HEK293 (cell line): ENCODE measurements around the gene IL17REL.

Source experiments
- CTCF ChIA-PET: fragments of 350-600 bp; formaldehyde crosslinking; extraction: SDS; loops from one replicate; lab custom pipeline; 2021; ENCODE audit warnings: antibody characterized with exemption; lab: Yijun Ruan, JAX
- POLR2A ChIA-PET: fragments of 300-600 bp; formaldehyde crosslinking; extraction: SDS; loops from one replicate; lab custom pipeline; 2020; ENCODE audit warnings: antibody characterized with exemption, inconsistent platforms; lab: Yijun Ruan, JAX
- H3K27ac ChIP-seq: fragments of 200-500 bp; sonication (Bioruptor generic); 2 replicates; pipeline ENCODE4 v1.5.1; 2014; ENCODE audit warnings: low read depth, low read length, control low read depth, inconsistent platforms; ENCODE audit errors: extremely low read depth
- H3K36me3 ChIP-seq, 2 experiments: fragments of 200-500 bp in 1 of 2; sonication (Bioruptor generic) in 1 of 2; 1 replicate in 1 of 2; 2 replicates in 1 of 2; pipeline ENCODE4 v1.5.1; 2014 to 2017; ENCODE audit warnings: inconsistent platforms in 2 of 2, low read length in 2 of 2; ENCODE audit not compliant: control insufficient read depth in 2 of 2, insufficient read depth in 1 of 2
- H3K4me1 ChIP-seq: fragments of 200-500 bp; sonication (Bioruptor generic); 2 replicates; pipeline ENCODE4 v1.5.1; 2014; ENCODE audit warnings: mild to moderate bottlenecking, low read length, inconsistent platforms; ENCODE audit not compliant: control insufficient read depth, insufficient read depth
- H3K4me3 ChIP-seq: 2 replicates; pipeline ENCODE4 v1.5.1; 2011; ENCODE audit warnings: low read depth, mild to moderate bottlenecking, control low read depth, low read length, moderate library complexity
- H3K9me3 ChIP-seq: fragments of 200-500 bp; sonication (Bioruptor generic); 2 replicates; pipeline ENCODE4 v1.5.1; 2014; ENCODE audit warnings: low read depth, low read length, inconsistent platforms; ENCODE audit not compliant: control insufficient read depth, insufficient read depth
- EGR2 ChIP-seq: fragments of 450-650 bp; formaldehyde crosslinking; IDR thresholded peaks from 2 replicates; pipeline ENCODE4 v1.5.1; 2016; ENCODE audit warnings: low read depth, missing biosample characterization, missing genetic modification characterization
- GLIS2 ChIP-seq: fragments of 450-650 bp; formaldehyde crosslinking; IDR thresholded peaks from 2 replicates; pipeline ENCODE4 v1.5.1; 2016; ENCODE audit warnings: missing biosample characterization, missing genetic modification characterization
- HOXC10 ChIP-seq: sonication (generic); formaldehyde crosslinking; IDR thresholded peaks from 2 replicates; pipeline ENCODE4 v1.8.1; 2023; ENCODE audit warnings: mild to moderate bottlenecking, missing genetic modification reagents
- REPIN1 ChIP-seq: fragments of 450-650 bp; formaldehyde crosslinking; IDR thresholded peaks from 2 replicates; pipeline ENCODE4 v1.5.1; 2017; ENCODE audit warnings: missing biosample characterization, missing genetic modification characterization, low read depth
- ZBTB21 ChIP-seq: fragments of 450-650 bp; formaldehyde crosslinking; IDR thresholded peaks from 2 replicates; pipeline ENCODE4 v1.5.1; 2017; ENCODE audit warnings: missing biosample characterization, missing genetic modification characterization
- ZFHX2 ChIP-seq: fragments of 450-650 bp; formaldehyde crosslinking; conservative IDR thresholded peaks from 2 replicates; pipeline ENCODE4 v1.5.1; 2016; ENCODE audit warnings: missing biosample characterization, missing genetic modification characterization
- ZIC2 ChIP-seq: fragments of 450-650 bp; formaldehyde crosslinking; IDR thresholded peaks from 2 replicates; pipeline ENCODE4 v1.5.1; 2016; ENCODE audit warnings: missing biosample characterization, missing genetic modification characterization
- ZNF138 ChIP-seq: fragments of 450-650 bp; formaldehyde crosslinking; IDR thresholded peaks from 2 replicates; pipeline ENCODE4 v1.5.1; 2016; ENCODE audit warnings: missing biosample characterization, missing genetic modification characterization, borderline replicate concordance
- ZNF174 ChIP-seq: fragments of 450-650 bp; formaldehyde crosslinking; IDR thresholded peaks from 2 replicates; pipeline ENCODE4 v1.5.0; 2017; ENCODE audit warnings: missing biosample characterization, mild to moderate bottlenecking, missing genetic modification characterization
- ZNF184 ChIP-seq: fragments of 450-650 bp; IDR thresholded peaks from 2 replicates; pipeline ENCODE4 v1.5.1; 2018; ENCODE audit warnings: missing biosample characterization, mild to moderate bottlenecking, missing genetic modification characterization
- ZNF202 ChIP-seq: fragments of 450-650 bp; formaldehyde crosslinking; IDR thresholded peaks from 2 replicates; pipeline ENCODE4 v1.5.1; 2016; ENCODE audit warnings: missing biosample characterization, missing genetic modification characterization, borderline replicate concordance
- ZNF239 ChIP-seq: fragments of 450-650 bp; formaldehyde crosslinking; IDR thresholded peaks from 2 replicates; pipeline ENCODE4 v1.5.1; 2016; ENCODE audit warnings: missing biosample characterization, missing genetic modification characterization
- ZNF391 ChIP-seq: fragments of 450-650 bp; formaldehyde crosslinking; IDR thresholded peaks from 2 replicates; pipeline ENCODE4 v1.5.1; 2016; ENCODE audit warnings: low read depth, missing biosample characterization, missing genetic modification characterization, borderline replicate concordance
- ZNF423 ChIP-seq: fragments of 450-650 bp; formaldehyde crosslinking; IDR thresholded peaks from 2 replicates; pipeline ENCODE4 v1.5.1; 2016; ENCODE audit warnings: missing biosample characterization, missing genetic modification characterization
- ZNF501 ChIP-seq: fragments of 450-650 bp; formaldehyde crosslinking; IDR thresholded peaks from 2 replicates; pipeline ENCODE4 v1.5.1; 2016; ENCODE audit warnings: missing biosample characterization, missing genetic modification characterization
- ZNF600 ChIP-seq: fragments of 450-650 bp; formaldehyde crosslinking; IDR thresholded peaks from 2 replicates; pipeline ENCODE4 v1.5.1; 2016; ENCODE audit warnings: missing biosample characterization, missing genetic modification characterization
- ZNF654 ChIP-seq: fragments of 450-650 bp; formaldehyde crosslinking; IDR thresholded peaks from 2 replicates; pipeline ENCODE4 v1.5.1; 2016; ENCODE audit warnings: low read depth, missing biosample characterization, missing genetic modification characterization
- ZNF677 ChIP-seq: fragments of 450-650 bp; IDR thresholded peaks from 2 replicates; pipeline ENCODE4 v1.5.0; 2018; ENCODE audit warnings: missing biosample characterization, mild to moderate bottlenecking, missing genetic modification characterization, moderate library complexity
- ZNF76 ChIP-seq: fragments of 450-650 bp; formaldehyde crosslinking; IDR thresholded peaks from 2 replicates; pipeline ENCODE4; 2016; ENCODE audit warnings: low read depth, missing biosample characterization, missing genetic modification characterization, borderline replicate concordance
- ZNF768 ChIP-seq: fragments of 450-650 bp; formaldehyde crosslinking; IDR thresholded peaks from 2 replicates; pipeline ENCODE4 v1.5.1; 2018; ENCODE audit warnings: missing biosample characterization, mild to moderate bottlenecking, missing genetic modification characterization
- ZNF837 ChIP-seq: fragments of 450-650 bp; formaldehyde crosslinking; IDR thresholded peaks from 2 replicates; pipeline ENCODE4 v1.5.1; 2016; ENCODE audit warnings: missing biosample characterization, missing genetic modification characterization
- TF ChIP-seq, protein P1 (sequence below): fragments of 450-650 bp; IDR thresholded peaks from 2 replicates; pipeline ENCODE4 v1.5.1; 2018; ENCODE audit warnings: missing biosample characterization, mild to moderate bottlenecking, missing genetic modification characterization
- TF ChIP-seq, protein P2 (sequence below): fragments of 450-650 bp; formaldehyde crosslinking; IDR thresholded peaks from 2 replicates; pipeline ENCODE4 v1.5.1; 2016; ENCODE audit warnings: missing biosample characterization, missing genetic modification characterization
- TF ChIP-seq, protein P3 (sequence below): fragments of 450-650 bp; formaldehyde crosslinking; IDR thresholded peaks from 2 replicates; pipeline ENCODE4 v1.5.1; 2016; ENCODE audit warnings: missing biosample characterization, missing genetic modification characterization, low read depth

IL17REL gene

DNA sequence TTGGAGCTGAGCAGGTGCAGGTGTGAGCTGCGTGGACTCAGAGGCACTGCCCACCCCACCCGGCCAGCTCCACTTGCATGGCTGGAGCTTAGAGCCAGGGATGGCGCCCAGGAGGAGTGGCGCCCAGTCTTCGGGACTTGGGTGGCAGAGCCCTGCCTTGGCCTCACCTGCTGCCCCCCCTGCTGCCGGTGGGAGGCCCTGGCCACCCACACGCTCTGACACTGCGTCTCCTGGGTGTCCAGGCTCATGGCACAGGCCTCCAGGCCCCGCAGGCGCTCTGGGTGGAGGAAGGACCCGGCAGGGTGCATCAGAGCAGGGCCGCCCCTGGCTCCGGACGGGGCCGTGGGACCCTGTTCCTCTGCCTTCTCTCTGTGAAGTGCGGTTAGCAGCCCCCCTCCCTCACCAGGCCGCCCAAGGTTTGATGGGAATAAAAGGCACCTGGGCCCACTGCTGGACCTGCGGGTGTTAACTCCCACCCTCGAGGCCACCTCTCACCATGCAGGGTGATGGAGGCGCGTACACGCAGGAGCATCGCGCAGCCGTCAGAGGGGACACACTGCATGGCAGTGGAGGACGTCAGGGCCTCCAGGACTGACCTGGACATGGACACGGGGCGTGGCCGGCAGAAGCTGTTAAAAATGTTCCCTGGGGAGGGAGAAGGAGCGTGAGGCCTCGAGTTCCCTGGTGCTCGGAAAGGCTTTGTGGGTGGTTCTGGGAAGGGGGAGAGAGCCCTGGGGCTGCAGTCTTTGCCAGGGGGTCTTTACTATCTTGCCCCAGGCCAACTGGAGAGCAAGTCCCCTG lies 11.8 kb downstream of the IL17REL start:
- H3K4me1 ChIP-seq = no peaks in the 10 kb centered on the region
- no peaks in the 10 kb centered on the region for H3K9me3 ChIP-seq
- CTCF ChIA-PET = interaction anchor here (0.6 to 1.0 kb wide), 2 partner anchors 29 to 639 kb away, joined by 3 read pairs; no protein-coding TSS in a partner anchor
- POLR2A ChIA-PET = no interaction called here
- 0 out of 2 replicates have a peak, but pooled peaks have one; percentile 6 for TF ChIP-seq ZIC2 (tag by site-specific recombination)
- peak; percentile 21 for TF ChIP-seq EGR2 (tag by site-specific recombination)
- TF ChIP-seq ZFHX2 = 0 out of 2 replicates have a peak, but pooled peaks have one; percentile 18
- TF ChIP-seq ZNF501 (tag by site-specific recombination) = no peak
- no peak for TF ChIP-seq ZNF423
- no peak overlapping the region for H3K27ac ChIP-seq
- no peak overlapping the region for H3K4me3 ChIP-seq
- no peaks in the 10 kb centered on the region for H3K36me3 ChIP-seq

DNA sequence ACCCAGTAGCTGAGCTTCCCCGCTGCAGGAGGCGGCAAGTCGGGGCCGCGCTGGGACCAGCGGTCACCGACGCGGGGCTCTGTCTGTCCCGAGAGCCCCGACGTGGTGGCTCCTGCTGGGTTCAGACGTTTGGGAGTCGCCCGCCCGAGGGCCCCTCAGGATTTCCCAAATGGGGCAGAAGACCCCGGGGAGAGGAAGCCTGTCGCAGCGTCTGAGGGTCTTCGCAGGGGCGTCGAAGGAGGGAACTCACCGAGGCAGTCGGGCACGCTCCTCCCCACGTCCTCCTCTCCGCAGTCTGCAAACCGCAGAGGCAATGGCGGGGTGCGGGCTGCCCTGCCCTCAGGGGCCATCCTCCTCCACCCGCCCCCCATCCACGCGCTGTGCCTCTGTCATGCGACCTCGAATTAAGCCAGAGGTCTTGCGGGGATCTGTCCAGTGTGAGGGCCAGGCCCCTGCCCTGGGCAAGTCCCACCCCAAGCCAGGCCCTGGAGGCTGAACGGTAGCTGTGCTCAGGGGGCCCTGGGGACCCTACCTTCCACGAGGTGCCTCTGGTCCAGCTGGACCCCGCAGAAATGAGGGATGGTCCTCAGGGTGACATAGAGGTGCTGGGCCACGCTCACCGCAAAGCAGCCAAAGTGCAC lies 12.5 kb downstream of the IL17REL start:
- Histone ChIP-seq H3K27ac (no peak overlapping the region), H3K4me1 (no peaks in the 10 kb centered on the region), H3K4me3 (no peak overlapping the region), H3K36me3 (no peaks in the 10 kb centered on the region), H3K9me3 (no peaks in the 10 kb centered on the region)
- TF ChIP-seq REPIN1 (no peak), ZNF138 (tag by site-specific recombination) (no peak), ZNF184 (tag by site-specific recombination) (no peak), GLIS2 (no peak), ZNF600 (no peak), ZNF837 (no peak), ZNF654 (tag by site-specific recombination) (no peak), ZNF423 (no peak), ZNF768 (no peak), ZNF391 (tag by site-specific recombination) (no peak), ZNF677 (tag by site-specific recombination) (no peak), HOXC10 (CRISPR knock-in tag) (no peak), ZNF202 (no peak), ZNF174 (tag by site-specific recombination) (no peak), ZBTB21 (tag by site-specific recombination) (no peak), ZNF76 (tag by site-specific recombination) (no peak), ZNF239 (tag by site-specific recombination) (no peak)
- TF ChIP-seq, protein P1, sequence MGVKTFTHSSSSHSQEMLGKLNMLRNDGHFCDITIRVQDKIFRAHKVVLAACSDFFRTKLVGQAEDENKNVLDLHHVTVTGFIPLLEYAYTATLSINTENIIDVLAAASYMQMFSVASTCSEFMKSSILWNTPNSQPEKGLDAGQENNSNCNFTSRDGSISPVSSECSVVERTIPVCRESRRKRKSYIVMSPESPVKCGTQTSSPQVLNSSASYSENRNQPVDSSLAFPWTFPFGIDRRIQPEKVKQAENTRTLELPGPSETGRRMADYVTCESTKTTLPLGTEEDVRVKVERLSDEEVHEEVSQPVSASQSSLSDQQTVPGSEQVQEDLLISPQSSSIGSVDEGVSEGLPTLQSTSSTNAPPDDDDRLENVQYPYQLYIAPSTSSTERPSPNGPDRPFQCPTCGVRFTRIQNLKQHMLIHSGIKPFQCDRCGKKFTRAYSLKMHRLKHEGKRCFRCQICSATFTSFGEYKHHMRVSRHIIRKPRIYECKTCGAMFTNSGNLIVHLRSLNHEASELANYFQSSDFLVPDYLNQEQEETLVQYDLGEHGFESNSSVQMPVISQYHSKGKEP (tag by site-specific recombination) = no peak
- TF ChIP-seq, protein P2, sequence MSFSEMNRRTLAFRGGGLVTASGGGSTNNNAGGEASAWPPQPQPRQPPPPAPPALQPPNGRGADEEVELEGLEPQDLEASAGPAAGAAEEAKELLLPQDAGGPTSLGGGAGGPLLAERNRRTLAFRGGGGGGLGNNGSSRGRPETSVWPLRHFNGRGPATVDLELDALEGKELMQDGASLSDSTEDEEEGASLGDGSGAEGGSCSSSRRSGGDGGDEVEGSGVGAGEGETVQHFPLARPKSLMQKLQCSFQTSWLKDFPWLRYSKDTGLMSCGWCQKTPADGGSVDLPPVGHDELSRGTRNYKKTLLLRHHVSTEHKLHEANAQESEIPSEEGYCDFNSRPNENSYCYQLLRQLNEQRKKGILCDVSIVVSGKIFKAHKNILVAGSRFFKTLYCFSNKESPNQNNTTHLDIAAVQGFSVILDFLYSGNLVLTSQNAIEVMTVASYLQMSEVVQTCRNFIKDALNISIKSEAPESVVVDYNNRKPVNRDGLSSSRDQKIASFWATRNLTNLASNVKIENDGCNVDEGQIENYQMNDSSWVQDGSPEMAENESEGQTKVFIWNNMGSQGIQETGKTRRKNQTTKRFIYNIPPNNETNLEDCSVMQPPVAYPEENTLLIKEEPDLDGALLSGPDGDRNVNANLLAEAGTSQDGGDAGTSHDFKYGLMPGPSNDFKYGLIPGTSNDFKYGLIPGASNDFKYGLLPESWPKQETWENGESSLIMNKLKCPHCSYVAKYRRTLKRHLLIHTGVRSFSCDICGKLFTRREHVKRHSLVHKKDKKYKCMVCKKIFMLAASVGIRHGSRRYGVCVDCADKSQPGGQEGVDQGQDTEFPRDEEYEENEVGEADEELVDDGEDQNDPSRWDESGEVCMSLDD (tag by site-specific recombination) = no peak
- TF ChIP-seq, protein P3, sequence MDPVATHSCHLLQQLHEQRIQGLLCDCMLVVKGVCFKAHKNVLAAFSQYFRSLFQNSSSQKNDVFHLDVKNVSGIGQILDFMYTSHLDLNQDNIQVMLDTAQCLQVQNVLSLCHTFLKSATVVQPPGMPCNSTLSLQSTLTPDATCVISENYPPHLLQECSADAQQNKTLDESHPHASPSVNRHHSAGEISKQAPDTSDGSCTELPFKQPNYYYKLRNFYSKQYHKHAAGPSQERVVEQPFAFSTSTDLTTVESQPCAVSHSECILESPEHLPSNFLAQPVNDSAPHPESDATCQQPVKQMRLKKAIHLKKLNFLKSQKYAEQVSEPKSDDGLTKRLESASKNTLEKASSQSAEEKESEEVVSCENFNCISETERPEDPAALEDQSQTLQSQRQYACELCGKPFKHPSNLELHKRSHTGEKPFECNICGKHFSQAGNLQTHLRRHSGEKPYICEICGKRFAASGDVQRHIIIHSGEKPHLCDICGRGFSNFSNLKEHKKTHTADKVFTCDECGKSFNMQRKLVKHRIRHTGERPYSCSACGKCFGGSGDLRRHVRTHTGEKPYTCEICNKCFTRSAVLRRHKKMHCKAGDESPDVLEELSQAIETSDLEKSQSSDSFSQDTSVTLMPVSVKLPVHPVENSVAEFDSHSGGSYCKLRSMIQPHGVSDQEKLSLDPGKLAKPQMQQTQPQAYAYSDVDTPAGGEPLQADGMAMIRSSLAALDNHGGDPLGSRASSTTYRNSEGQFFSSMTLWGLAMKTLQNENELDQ (tag by site-specific recombination) = no peak
- POLR2A ChIA-PET = no interaction called here
- CTCF ChIA-PET = interaction anchor here (0.6 kb wide), 1 partner anchor 639 kb away, joined by 3 read pairs; no protein-coding TSS in a partner anchor
